HG03060 (cell line): ENCODE results near the gene KLHL18.
"Not testable (repeated sequence)": the region's sequence is repeated elsewhere in the genome, so short reads cannot be mapped to it uniquely, and the experiment has no call there.

ENCODE experiments used
- ATAC-seq: cut with Tn5 transposase; IDR thresholded peaks from one replicate; pipeline ENCODE4 v1.9.1; 2021; ENCODE audit warnings: low read depth, moderate number of reproducible peaks; ENCODE audit not compliant: unreplicated experiment

Gene KLHL18

DNA sequence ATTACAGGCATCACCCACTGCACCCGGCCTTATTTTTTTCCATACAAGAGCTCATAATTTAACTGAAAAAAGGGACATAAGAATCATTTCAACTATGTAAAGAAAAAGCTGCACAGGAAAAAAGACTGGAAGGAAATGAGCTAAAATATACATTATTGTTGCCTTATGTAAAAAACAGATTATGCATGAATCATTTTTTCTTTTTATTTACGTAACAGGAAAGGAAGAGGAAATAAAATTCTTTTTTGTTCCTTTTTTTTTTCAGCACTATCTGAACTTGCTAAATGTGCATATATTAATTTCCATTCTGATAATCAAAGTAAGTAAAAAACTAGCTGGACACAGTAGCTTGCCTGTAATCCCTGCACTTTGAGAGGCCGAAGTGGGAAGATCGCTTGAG lies 12.2 kb upstream of the KLHL18 start:
- ATAC-seq = no peak

DNA sequence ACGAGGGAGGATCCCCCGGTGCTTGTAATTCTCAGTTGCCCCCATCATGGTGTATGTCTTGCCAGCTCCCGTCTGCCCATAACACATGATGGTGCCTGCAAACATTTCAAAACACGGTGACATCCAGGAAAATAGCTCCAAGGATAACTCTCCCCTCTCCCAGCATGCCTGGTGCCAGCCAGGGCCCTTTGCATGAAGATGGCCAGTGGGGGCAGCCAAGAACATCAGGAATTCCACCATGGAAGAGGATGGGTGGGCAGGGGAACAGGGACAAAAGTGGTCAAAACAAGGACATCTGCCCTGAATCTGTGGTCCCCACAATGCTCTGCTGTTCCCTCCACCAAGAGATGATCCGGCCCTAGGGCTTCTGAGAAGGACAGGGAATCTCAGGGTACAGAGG lies 9.2 kb upstream of the KLHL18 start:
- no peak for ATAC-seq

- no peak for ATAC-seq
Measured at GRCh38 chr3:47274652-47275051, 8.1 kb upstream of the KLHL18 start.

DNA sequence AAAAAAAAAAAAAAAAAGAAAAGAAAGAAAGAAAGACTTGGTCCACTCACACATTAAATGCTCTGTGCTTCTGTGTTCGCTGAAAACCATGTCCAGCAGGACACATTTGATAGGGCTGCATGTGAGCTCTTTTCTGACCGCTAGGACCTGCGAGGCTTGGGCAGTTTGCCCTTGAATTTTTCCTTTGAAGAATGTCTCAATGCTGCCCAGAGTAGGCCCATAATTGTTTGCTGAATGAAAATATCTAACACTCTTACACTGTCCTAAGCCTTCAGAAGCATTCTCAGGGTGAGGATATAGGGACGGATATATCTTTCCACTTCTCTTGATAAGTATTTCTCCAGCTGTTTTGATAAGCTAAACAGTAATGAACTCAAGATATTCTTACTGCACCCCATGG lies 6.2 kb upstream of the KLHL18 start:
- no peak for ATAC-seq

DNA sequence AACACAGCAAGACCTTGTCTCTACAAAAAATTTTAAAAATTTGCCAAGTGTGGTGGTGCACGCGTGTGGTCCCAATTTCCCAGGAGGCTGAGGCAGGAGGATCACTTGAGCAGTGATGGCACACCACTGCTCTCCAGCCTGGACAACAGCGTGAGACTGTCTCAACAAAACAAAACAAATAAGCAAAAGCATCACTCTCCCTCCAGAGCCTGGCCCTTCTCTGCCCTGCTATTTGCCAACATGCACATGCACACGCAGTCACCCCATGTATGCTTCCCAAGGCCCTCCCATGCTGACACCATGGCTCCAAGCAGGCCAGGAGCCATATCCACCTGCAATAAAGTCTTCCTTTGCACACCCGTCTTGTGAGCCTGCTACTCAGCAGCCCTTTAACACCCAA lies 2.2 kb upstream of the KLHL18 start:
- ATAC-seq = no peak

DNA sequence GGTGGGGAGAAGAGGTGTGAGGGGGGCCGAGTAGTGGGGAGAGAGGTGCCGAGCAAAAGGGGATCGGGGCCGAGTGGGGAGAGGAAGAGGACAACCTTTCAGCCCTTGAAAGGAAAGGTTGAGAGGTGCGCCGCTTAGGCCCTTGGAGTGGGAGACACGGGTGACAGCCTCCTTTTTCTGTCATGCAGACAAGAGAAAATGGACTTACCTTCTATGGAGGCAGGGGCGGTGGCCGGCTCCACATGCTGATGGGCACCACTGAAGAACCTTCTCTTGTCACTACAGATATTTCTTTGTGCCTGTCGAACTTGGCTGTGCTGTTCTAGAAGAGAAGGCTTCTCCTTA lies 421 bp downstream of the KLHL18 start:
- no peak for ATAC-seq

DNA sequence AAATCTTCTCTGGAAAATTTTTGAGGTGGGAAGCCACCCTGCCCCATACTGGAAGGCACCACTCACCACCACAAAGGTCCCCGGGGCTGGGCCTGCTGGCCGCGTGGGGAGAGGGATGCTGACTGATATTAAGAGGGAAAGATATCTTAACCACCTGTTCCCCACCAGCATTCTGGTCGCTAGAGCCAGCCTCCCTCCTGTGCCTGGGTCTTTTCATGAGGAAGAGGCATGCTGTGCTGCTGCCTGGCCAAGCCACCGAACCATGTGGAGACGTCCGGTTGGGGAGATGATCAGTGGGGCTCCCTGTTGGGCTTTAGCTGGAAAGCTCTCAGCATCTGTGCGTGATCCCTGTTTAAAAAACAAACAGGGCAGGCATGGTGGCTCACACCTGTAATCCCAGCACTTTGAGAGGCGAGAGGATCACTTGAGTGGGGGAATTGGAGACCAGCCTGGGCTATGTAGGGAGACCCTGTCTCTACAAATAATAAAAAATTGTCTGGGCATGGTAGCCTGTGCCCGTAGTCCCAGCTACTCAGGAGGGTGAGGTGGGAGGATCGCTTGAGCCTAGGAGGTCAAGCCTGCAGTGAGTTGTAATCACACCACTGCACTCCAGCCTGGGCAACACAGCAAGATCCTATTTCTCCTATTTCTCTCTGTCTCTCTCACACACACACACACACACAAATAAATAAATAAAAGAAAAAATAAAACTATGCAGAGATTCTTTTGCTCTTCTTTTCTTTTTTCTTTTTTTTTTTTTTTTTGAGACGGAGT lies 1.0 kb downstream of the KLHL18 start:
- ATAC-seq = no peak

DNA sequence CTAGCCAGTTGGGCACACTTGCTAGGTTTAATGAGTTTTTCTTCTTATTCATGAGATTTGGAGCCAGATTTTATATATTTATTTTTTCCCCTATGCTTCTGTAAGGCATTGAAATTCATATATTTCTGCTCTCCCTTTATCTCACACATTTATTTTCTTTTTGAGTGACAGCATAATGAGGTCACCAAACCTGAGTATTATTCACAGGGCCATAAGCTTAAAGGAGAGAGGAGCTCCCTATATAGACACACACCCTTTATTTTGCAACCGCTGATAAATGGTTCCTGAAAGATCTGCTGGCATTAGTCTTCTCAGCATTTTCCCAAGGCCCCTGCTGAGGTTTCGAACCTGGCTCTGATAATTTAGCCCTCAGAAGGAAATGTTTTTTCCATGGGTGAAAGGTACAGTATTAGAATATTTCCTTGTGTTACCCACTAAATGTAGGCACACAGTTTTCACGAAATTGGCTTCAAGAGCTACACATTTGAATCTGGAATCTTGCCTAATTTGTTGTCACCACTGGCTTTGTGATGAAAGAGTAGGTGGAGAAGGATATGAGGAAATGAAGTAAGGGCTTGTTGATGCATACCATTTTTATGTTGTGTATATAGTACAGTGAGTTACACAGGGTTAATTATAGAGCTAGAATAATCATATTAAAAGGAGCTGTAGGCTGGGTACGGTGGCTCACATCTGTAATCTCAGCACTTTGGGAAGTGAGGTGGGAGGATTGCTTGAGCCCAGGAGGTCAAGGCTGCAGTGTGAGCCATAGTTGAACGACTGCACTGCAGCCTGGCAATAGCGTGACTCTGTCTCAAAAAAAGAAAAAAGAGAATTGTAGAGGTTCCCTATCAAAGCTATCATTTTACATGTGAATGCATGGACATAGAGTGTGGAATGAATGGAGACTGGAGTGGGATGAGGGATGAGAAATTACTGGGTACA lies 6.5 kb downstream of the KLHL18 start:
- ATAC-seq = no peak

DNA sequence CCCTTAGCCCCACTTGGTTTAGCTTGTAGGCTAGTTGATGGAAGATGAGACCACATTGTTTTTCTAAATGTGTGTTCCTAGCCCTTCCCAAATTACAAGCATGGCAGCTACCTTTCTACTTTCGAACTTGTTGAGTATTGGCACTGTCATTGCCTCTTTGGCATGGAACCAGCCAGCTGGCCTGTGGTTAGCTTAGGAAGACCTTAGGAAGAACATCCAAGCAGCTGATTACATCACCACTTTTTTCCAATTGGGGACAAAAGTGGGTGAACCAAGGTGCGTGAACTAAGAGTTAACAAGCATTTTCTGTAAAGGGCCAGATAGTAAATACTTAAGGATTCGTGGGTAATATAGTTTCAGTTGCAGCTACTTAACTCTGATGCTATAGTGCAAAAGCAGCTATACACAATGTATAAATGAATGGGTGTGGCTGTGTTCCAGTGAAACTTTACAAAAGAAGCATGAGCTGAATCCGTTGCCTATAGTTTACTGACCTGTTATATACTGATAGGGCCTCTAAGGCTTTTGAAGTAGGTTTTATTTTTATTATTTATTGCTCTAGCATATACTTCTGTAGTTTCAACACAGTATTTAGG lies 8.5 kb downstream of the KLHL18 start:
- ATAC-seq = no peak

- not testable (repeated sequence) for ATAC-seq
Measured at GRCh38 chr3:47291754-47292420, 9.1 kb downstream of the KLHL18 start.

- ATAC-seq = no peak
Measured at GRCh38 chr3:47293822-47294221, 11.1 kb downstream of the KLHL18 start.

DNA sequence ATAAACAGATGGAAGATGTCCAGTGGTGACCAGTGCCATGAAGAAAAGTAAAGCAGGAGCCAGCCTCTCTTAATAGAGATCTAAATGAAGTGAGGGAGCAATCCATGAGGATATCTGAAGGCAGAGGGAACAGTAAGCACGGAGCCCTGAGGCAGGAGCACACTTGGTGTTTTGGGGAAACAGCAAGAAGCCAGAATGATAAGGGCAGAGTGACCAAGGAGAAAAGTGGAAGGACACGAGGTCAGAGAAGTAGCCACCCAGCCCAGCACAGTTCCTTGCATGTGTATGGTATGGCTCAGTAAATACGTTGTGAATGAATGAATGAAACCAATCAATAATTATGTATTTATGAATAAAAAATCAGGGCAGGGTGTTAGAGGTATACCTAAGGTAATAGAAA lies 11.6 kb downstream of the KLHL18 start:
- no peak for ATAC-seq

- no peak for ATAC-seq
Measured at GRCh38 chr3:47295322-47295721, 12.6 kb downstream of the KLHL18 start.

- ATAC-seq = no peak
Measured at GRCh38 chr3:47295976-47296375, 13.2 kb downstream of the KLHL18 start.

- ATAC-seq = no peak
Measured at GRCh38 chr3:47296562-47297302, 14.0 kb downstream of the KLHL18 start.

GRCh38 chr3:47298439-47298838 lies 15.7 kb downstream of the KLHL18 start:
- ATAC-seq = no peak

GRCh38 chr3:47299381-47300318 lies 16.9 kb downstream of the KLHL18 start:
- no peak for ATAC-seq

DNA sequence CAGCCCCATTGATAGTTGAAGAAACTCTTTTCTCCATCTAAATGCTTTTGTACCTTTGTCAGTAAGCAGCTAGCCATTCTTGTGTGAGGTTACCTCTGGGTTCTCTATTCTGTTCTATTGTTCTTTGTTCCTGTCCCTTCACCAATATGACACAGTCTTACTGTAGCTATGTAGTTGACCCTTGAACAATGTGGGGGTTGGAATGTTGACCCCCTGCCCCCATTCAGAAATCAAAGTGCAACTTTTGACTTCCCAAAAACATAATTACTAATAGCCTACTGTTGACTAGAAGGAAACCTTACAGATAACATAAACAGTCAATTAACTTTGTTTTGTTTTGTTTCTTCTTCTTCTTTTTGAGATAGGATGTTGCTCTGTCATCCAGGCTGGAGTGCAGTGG lies 18.7 kb downstream of the KLHL18 start:
- ATAC-seq = no peak

DNA sequence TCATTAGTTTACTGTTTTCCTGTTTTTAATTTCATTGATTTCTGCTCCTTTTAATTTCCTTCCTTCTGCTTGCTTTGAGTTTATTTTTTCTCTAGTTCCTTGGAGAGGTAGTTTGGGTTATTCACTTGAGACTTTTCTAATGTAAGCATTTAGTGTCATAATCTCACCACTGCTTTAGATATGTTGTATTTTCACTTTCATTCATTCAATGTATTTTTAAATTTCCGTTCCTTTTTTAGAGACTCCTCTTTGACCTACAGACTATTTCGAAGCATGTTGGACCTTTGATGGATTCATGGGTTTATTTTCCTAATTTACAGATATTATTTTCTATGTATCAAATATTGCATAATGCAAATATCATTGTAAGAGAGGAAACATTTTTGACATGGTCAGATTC lies 23.3 kb downstream of the KLHL18 start:
- no peak for ATAC-seq
